Smooth muscle cell (in vitro differentiated cells): Measurements from ENCODE around the gene TDRD3. TPM values are rescaled to one million over a fixed set of nuclear protein-coding genes. Genes with fewer than 3 reads are reported as not detected.

Source experiments
- DNase-seq: peaks from one replicate; lab custom pipeline; 2025; ENCODE audit not compliant: unreplicated experiment; lab: John Stamatoyannopoulos, UW
- H2AFZ ChIP-seq: fragments of 200-600 bp; sonication (generic); 2 replicates; pipeline ENCODE4 v1.6.0; 2016; ENCODE audit warnings: antibody characterized with exemption, low read depth, mild to moderate bottlenecking
- H3F3A ChIP-seq: fragments of 200-600 bp; sonication (generic); 2 replicates; pipeline ENCODE4 v1.6.0; 2017; ENCODE audit warnings: antibody characterized with exemption, low read depth
- H3K27ac ChIP-seq: fragments of 200-600 bp; sonication (generic); 2 replicates; pipeline ENCODE4 v1.5.1; 2016; ENCODE audit warnings: low read depth, mild to moderate bottlenecking
- H3K27me3 ChIP-seq: fragments of 200-600 bp; sonication (generic); 2 replicates; pipeline ENCODE4 v1.6.1; 2016; ENCODE audit warnings: low read depth, mild to moderate bottlenecking
- H3K36me3 ChIP-seq: fragments of 200-600 bp; sonication (generic); 2 replicates; pipeline ENCODE4 v1.5.1; 2016; ENCODE audit warnings: low read depth
- H3K4me1 ChIP-seq: fragments of 200-600 bp; sonication (generic); 2 replicates; pipeline ENCODE4 v1.5.1; 2016; ENCODE audit warnings: low read depth
- H3K4me2 ChIP-seq: fragments of 200-600 bp; sonication (generic); 2 replicates; pipeline ENCODE4 v1.6.0; 2016; ENCODE audit warnings: mild to moderate bottlenecking
- H3K4me3 ChIP-seq: fragments of 200-600 bp; sonication (generic); 2 replicates; pipeline ENCODE4 v1.5.1; 2016; ENCODE audit warnings: mild to moderate bottlenecking
- H3K79me2 ChIP-seq: fragments of 200-600 bp; sonication (generic); 2 replicates; pipeline ENCODE4 v1.6.0; 2016; ENCODE audit warnings: low read depth, mild to moderate bottlenecking
- H3K9ac ChIP-seq: fragments of 200-600 bp; sonication (generic); 2 replicates; pipeline ENCODE4 v1.6.0; 2016; ENCODE audit warnings: low read depth
- H3K9me3 ChIP-seq: fragments of 200-600 bp; sonication (generic); replicated peaks from 2 replicates; pipeline ENCODE4 v1.5.1; 2016; ENCODE audit warnings: low read depth
- H4K20me1 ChIP-seq: fragments of 200-600 bp; sonication (generic); 2 replicates; pipeline ENCODE4 v1.6.0; 2016; ENCODE audit warnings: low read depth
- WGBS: methylation state at CpG from one replicate; pipeline ENCODE4 v1.1.7; 2016; ENCODE audit warnings: low lambda C conversion rate; 5-methylcytosine and 5-hydroxymethylcytosine counted together
- polyA plus RNA-seq: library from polyadenylated mRNA; unstranded; fragments of >200 nt; fragmentation: Nextera tagmentation; extraction: Ambion mirVana; gene quantifications from 2 replicates; pipeline ENCODE4 v1.2.1, GENCODE V29; 2016
- total RNA-seq: library from RNA; depleted of rRNA; stranded (reverse); fragments of >200 nt; gene quantifications from 2 replicates; pipeline ENCODE4 v1.2.3, GENCODE V29; 2014
- TF ChIP-seq, protein P1 (sequence below): fragments of 200-600 bp; sonication (generic); IDR thresholded peaks from 2 replicates; pipeline ENCODE4 v1.5.1; 2017; ENCODE audit warnings: borderline replicate concordance, mild to moderate bottlenecking, antibody characterized with exemption; ENCODE audit not compliant: insufficient read depth, poor library complexity, severe bottlenecking

TDRD3 gene
- total and polyA plus RNA-seq, 2 experiments from 2014 or later, result 7.3 to 20.4 TPM

DNA sequence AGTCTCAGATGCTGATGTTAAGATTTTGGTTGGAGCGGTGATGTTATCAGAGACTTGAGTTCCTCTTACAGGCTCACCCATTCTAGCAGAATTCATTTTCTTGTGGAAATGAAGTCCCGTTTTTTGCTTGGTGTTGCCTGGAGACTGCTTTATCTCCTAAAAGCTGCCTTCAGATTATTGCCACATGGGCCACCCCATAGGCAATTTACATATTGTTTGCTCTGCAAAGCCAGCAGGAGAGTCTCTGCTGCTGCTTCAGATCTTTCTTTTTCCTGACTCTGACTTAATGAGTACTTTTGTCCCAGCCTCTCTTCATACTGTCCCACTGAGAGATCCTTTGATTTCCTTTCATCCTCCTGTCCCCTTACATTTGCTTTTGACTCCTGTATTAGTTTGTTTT is 114.6 kb downstream of the TDRD3 start:
- H3K27ac ChIP-seq, result no peak overlapping the region
- no peak overlapping the region for H2AFZ ChIP-seq
- no peak overlapping the region for H3K4me2 ChIP-seq
- no peaks in the 10 kb centered on the region for H4K20me1 ChIP-seq
- H3K4me1 ChIP-seq, result peaks cover 14% of the 10 kb centered on the region
- H3K79me2 ChIP-seq, result no peaks in the 10 kb centered on the region
- H3K36me3 ChIP-seq, result no peaks in the 10 kb centered on the region
- 81% methylated on average over 2 of the region's 2 CpGs for WGBS
- H3K9ac ChIP-seq, result no peak overlapping the region
- TF ChIP-seq, protein P1, sequence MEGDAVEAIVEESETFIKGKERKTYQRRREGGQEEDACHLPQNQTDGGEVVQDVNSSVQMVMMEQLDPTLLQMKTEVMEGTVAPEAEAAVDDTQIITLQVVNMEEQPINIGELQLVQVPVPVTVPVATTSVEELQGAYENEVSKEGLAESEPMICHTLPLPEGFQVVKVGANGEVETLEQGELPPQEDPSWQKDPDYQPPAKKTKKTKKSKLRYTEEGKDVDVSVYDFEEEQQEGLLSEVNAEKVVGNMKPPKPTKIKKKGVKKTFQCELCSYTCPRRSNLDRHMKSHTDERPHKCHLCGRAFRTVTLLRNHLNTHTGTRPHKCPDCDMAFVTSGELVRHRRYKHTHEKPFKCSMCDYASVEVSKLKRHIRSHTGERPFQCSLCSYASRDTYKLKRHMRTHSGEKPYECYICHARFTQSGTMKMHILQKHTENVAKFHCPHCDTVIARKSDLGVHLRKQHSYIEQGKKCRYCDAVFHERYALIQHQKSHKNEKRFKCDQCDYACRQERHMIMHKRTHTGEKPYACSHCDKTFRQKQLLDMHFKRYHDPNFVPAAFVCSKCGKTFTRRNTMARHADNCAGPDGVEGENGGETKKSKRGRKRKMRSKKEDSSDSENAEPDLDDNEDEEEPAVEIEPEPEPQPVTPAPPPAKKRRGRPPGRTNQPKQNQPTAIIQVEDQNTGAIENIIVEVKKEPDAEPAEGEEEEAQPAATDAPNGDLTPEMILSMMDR, result no peak
- no peak for DNase-seq
- no peaks in the 10 kb centered on the region for H3K9me3 ChIP-seq
- no peaks in the 10 kb centered on the region for H3K27me3 ChIP-seq
- H3K4me3 ChIP-seq, result no peak overlapping the region
- H3F3A ChIP-seq, result no peaks in the 10 kb centered on the region

DNA sequence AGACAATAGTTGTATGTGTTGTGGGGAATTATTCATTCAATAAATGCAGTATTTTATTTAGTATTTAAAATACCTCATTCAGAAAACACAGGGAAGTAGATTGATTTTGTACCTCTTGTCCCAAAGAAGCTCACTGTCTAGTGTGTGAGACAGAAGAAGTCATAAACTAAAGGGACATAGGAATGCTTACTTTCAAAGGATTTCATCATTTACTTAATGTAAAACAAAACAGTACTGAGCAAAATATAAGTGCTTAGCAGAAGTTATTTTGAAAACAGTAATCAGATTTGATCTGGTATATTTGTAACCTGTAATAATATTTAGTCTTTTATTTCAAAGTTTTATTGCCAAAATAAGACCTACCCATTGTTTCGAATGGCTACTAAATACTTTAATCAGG is 117.9 kb downstream of the TDRD3 start:
- Histone ChIP-seq H3K4me1 (peaks cover 14% of the 10 kb centered on the region), H3K9ac (no peak overlapping the region), H4K20me1 (no peaks in the 10 kb centered on the region), H2AFZ (no peak overlapping the region), H3K36me3 (no peaks in the 10 kb centered on the region), H3K9me3 (no peaks in the 10 kb centered on the region), H3K79me2 (no peaks in the 10 kb centered on the region), H3K4me3 (no peak overlapping the region), H3K27ac (no peak overlapping the region), H3K27me3 (no peaks in the 10 kb centered on the region), H3F3A (no peaks in the 10 kb centered on the region), H3K4me2 (no peak overlapping the region)
- WGBS, result 97% methylated on average over 1 of the region's 1 CpG
- no peak for DNase-seq
- TF ChIP-seq, protein P1, result no peak

DNA sequence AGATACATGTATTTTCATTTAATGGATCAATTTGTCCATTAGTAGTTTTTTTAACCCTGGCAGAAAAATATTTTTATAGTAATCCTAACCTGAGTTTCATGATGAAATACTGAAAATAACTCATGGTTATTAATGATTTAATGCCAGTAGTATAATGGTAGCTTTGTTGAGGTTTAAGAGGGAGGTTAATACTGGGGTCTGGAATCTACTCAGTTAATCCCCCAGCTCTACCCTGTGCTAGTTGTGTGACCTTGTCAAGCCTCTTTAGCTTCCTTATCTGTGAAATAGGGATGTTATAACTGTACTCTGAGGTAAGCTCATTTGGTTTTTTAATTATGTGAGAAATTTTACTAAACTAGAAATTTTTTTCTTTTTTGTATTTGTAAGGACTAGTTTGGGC is 122.5 kb downstream of the TDRD3 start:
- no peaks in the 10 kb centered on the region for H3K9me3 ChIP-seq

More for the DNA sequence above, 122.5 kb downstream of the TDRD3 start:
- no peaks in the 10 kb centered on the region for H3K79me2 ChIP-seq
- TF ChIP-seq, protein P1, result no peak
- H3K36me3 ChIP-seq, result no peaks in the 10 kb centered on the region
- H3K4me3 ChIP-seq, result no peak overlapping the region
- no peak overlapping the region for H3K4me2 ChIP-seq
- H4K20me1 ChIP-seq, result no peaks in the 10 kb centered on the region
- no peak overlapping the region for H2AFZ ChIP-seq
- no peak overlapping the region for H3K9ac ChIP-seq
- no peaks in the 10 kb centered on the region for H3K4me1 ChIP-seq
- DNase-seq, result no peak
- H3K27ac ChIP-seq, result no peak overlapping the region
- no peaks in the 10 kb centered on the region for H3F3A ChIP-seq
- H3K27me3 ChIP-seq, result no peaks in the 10 kb centered on the region
